ENCODE results near the gene FBXL12.
"Not testable (repeated sequence)": the region's sequence is repeated elsewhere in the genome, so short reads cannot be mapped to it uniquely, and the experiment has no call there.

The FBXL12 gene

DNA sequence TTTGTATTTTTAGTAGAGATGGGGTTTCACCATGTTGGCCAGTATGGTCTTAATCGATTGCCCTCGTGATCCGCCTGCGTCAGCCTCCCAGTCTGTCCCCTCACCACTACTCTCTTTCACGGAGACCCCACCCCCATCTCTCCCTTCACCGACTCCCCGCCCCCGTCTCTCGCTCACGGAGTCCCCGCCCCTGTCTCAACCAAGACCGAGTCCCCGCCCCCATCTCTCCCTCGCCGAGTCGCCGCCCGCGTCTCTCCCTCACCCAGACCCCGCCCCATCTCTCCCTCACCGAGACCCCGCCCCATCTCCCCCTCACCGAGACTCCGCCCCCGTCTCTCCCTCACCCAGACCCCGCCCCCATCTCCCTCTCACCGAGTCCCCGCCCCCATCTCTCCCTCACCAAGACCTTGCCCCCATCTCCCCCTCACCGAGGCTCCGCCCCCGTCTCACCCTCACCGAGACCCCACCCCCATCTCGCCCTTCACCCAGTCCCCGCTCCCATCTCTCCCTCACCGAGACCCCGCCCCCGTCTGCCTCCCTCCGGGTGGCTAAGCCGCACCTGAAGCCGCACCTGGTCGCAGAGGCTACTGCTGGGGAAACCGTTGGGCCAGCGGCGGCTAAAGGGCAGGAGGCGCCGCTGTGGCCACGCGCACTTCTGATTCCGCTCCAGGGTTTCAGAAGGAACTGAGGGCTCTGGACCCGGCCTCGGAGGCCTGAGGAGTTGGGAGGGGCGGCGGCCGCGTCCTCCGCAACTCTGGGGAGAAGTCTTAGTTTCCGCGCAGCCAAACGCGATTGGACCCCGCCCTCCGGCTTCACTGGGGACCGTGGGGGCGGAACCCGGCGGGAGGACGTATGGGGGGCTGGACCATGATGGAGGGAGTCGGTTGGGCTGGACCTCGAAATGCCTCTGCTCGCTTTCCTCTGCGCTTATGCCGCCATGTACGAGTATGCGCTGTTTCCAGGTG lies 33.2 kb downstream of the FBXL12 start:
- DNase-seq (ENCODE audit: low read depth) = peak; percentile 91
- TF ChIP-seq, protein P1, sequence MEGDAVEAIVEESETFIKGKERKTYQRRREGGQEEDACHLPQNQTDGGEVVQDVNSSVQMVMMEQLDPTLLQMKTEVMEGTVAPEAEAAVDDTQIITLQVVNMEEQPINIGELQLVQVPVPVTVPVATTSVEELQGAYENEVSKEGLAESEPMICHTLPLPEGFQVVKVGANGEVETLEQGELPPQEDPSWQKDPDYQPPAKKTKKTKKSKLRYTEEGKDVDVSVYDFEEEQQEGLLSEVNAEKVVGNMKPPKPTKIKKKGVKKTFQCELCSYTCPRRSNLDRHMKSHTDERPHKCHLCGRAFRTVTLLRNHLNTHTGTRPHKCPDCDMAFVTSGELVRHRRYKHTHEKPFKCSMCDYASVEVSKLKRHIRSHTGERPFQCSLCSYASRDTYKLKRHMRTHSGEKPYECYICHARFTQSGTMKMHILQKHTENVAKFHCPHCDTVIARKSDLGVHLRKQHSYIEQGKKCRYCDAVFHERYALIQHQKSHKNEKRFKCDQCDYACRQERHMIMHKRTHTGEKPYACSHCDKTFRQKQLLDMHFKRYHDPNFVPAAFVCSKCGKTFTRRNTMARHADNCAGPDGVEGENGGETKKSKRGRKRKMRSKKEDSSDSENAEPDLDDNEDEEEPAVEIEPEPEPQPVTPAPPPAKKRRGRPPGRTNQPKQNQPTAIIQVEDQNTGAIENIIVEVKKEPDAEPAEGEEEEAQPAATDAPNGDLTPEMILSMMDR (conservative IDR thresholded peaks at IDR 0.05; ENCODE audit: low read length) = no peak

DNA sequence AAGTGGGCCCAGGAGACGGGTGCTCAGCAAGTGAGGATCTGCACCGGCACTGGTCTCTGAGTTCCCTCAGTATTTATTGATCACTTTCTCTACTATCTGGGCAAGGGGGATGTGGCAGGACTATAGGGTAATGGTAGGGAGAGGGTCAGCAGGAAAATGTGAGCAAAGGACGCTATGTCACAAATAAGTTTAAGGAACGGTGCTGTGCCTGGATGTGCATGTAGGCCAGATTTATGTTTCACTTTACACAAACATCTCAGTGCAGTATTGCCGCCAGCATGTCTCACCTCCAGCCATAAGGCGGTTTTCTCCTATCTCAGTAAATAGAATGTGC lies 34.7 kb downstream of the FBXL12 start:
- H3K4me3 ChIP-seq (ENCODE audit: low read length); DNase-seq (ENCODE audit: low read depth): not testable (repeated sequence)

More for the DNA sequence above, 33.2 kb downstream of the FBXL12 start:
- H3K4me3 ChIP-seq (ENCODE audit: low read length) = peak overlapping the region; percentile 95

- no peak overlapping the region for H3K4me3 ChIP-seq (ENCODE audit: low read length)
- TF ChIP-seq, protein P1 (conservative IDR thresholded peaks at IDR 0.05; ENCODE audit: low read length) = no peak
- DNase-seq (ENCODE audit: low read depth) = no peak
These were observed 36.5 kb downstream of the FBXL12 start for GRCh38 chr19:9782338-9782737.

- peak; percentile 95 for DNase-seq (ENCODE audit: low read depth)
- peak within 1 kb of the TSS; percentile 84 for H3K4me3 ChIP-seq (ENCODE audit: low read length)
- TF ChIP-seq, protein P1 (conservative IDR thresholded peaks at IDR 0.05; ENCODE audit: low read length) = no peak
These were observed 50.4 kb downstream of the FBXL12 start, which contains the start of gene ZNF846 for GRCh38 chr19:9768175-9769112. Gene ZNF846, minus strand, starts transcription at chr19:9768738. Its CDS starts 3,788 bp downstream, at chr19:9764950.
